ENCODE results near the gene FRMPD2. TPM values are rescaled to one million over a fixed set of nuclear protein-coding genes. Genes with fewer than 3 reads are reported as not detected.

FRMPD2 gene
- total RNA-seq, 1 experiment from 2014 or later = 1.3 TPM

GRCh38 chr10:48254750-48255512 is 19.6 kb downstream of the FRMPD2 start:
- Mint-ChIP-seq H3K9me3 (ENCODE audit: unreplicated experiment) (peaks cover 4% of the 10 kb centered on the region), H3K27ac (ENCODE audit: low read depth, unreplicated experiment) (peak overlapping the region; percentile 69), H3K4me3 (ENCODE audit: unreplicated experiment) (no peak overlapping the region), H3K4me1 (ENCODE audit: insufficient read depth, unreplicated experiment) (peaks cover 26% of the 10 kb centered on the region), H3K36me3 (ENCODE audit: insufficient read depth, unreplicated experiment) (peaks cover 6% of the 10 kb centered on the region), H3K27me3 (ENCODE audit: insufficient read depth, unreplicated experiment) (no peaks in the 10 kb centered on the region)
- ChIA-PET CTCF (interaction anchor here (0.6 to 1.8 kb wide), 2 partner anchors 16 to 28 kb away, joined by 5 read pairs; no protein-coding TSS in a partner anchor), POLR2A (interaction anchor here (1.4 to 2.2 kb wide), 2 partner anchors 29 to 53 kb away, joined by 5 to 8 read pairs; no protein-coding TSS in a partner anchor)
- no TSS peak for BruUV-seq (replicated peaks)
- DNase-seq (ENCODE audit: unreplicated experiment) = no peak
- no peak for TF ChIP-seq CTCF (IDR thresholded peaks at IDR 0.05; ENCODE audit: unreplicated experiment)
- intact Hi-C loops (cut with micrococcal nuclease) = no loop called here

- Mint-ChIP-seq H3K27ac (ENCODE audit: low read depth, unreplicated experiment) (peak overlapping the region; percentile 69), H3K4me1 (ENCODE audit: insufficient read depth, unreplicated experiment) (peaks cover 26% of the 10 kb centered on the region), H3K9me3 (ENCODE audit: unreplicated experiment) (no peaks in the 10 kb centered on the region), H3K4me3 (ENCODE audit: unreplicated experiment) (no peak overlapping the region), H3K36me3 (ENCODE audit: insufficient read depth, unreplicated experiment) (peaks cover 6% of the 10 kb centered on the region), H3K27me3 (ENCODE audit: insufficient read depth, unreplicated experiment) (no peaks in the 10 kb centered on the region)
- no TSS peak for BruUV-seq (replicated peaks)
- peak; percentile 63 for DNase-seq (ENCODE audit: unreplicated experiment)
- no peak for TF ChIP-seq CTCF (IDR thresholded peaks at IDR 0.05; ENCODE audit: unreplicated experiment)
- POLR2A ChIA-PET = interaction anchor here (1.4 to 2.2 kb wide), 2 partner anchors 28 to 54 kb away, joined by 5 to 8 read pairs; no protein-coding TSS in a partner anchor
- CTCF ChIA-PET = interaction anchor here (0.6 to 1.8 kb wide), 2 partner anchors 17 to 27 kb away, joined by 5 read pairs; no protein-coding TSS in a partner anchor
- intact Hi-C loops (cut with micrococcal nuclease) = no loop called here
Observed at GRCh38 chr10:48253970-48254657, 20.4 kb downstream of the FRMPD2 start.

- H3K9me3 Mint-ChIP-seq (ENCODE audit: unreplicated experiment) = no peaks in the 10 kb centered on the region
- no TSS peak for BruUV-seq (replicated peaks)
- peaks cover 6% of the 10 kb centered on the region for H3K36me3 Mint-ChIP-seq (ENCODE audit: insufficient read depth, unreplicated experiment)
- peaks cover 26% of the 10 kb centered on the region for H3K4me1 Mint-ChIP-seq (ENCODE audit: insufficient read depth, unreplicated experiment)
- H3K27me3 Mint-ChIP-seq (ENCODE audit: insufficient read depth, unreplicated experiment) = no peaks in the 10 kb centered on the region
- intact Hi-C loops (cut with micrococcal nuclease) = no loop called here
- H3K27ac Mint-ChIP-seq (ENCODE audit: low read depth, unreplicated experiment) = peak overlapping the region; percentile 80
- POLR2A ChIA-PET = interaction anchor here (0.7 to 2.2 kb wide), 2 partner anchors 26 to 92 kb away, joined by 3 to 8 read pairs; no protein-coding TSS in a partner anchor
- H3K4me3 Mint-ChIP-seq (ENCODE audit: unreplicated experiment) = no peak overlapping the region
- DNase-seq (ENCODE audit: unreplicated experiment) = no peak
- CTCF ChIA-PET = interaction anchor here (1.2 to 2.2 kb wide), 2 partner anchors 37 to 38 kb away, joined by 4 to 10 read pairs; no protein-coding TSS in a partner anchor
- no peak for TF ChIP-seq CTCF (IDR thresholded peaks at IDR 0.05; ENCODE audit: unreplicated experiment)
Observed at GRCh38 chr10:48252354-48252650, 22.2 kb downstream of the FRMPD2 start.

All from MCF 10A (cell line).